ENCODE results near the gene ROCK2.
A peak's percentile ranks its signal among the peaks of the same experiment; 100 is the strongest.

Gene ROCK2
- 67.0 reads per million, percentile 74 among the genes with 10 or more reads in this experiment for total RNA-seq

- peak; percentile 46 for DNase-seq
Measured at GRCh38 chr2:11344342-11344955, at the start of gene ROCK2. TSS of gene ROCK2 (minus strand) at chr2:11344636. CDS start at chr2:11344136, 500 bp downstream.

- no peak for DNase-seq
Measured at GRCh38 chr2:11393711-11394236, 49.3 kb upstream of the ROCK2 start.

GRCh38 chr2:11391942-11392266, 47.5 kb upstream of the ROCK2 start:
- no peak for DNase-seq

GRCh38 chr2:11390399-11390658, 45.9 kb upstream of the ROCK2 start:
- no peak for DNase-seq

- no peak for DNase-seq
Measured at GRCh38 chr2:11389551-11390398, 45.3 kb upstream of the ROCK2 start.

- DNase-seq = no peak
Measured at GRCh38 chr2:11389052-11389420, 44.6 kb upstream of the ROCK2 start.

GRCh38 chr2:11388262-11389051, 44.0 kb upstream of the ROCK2 start:
- DNase-seq = no peak

- DNase-seq = no peak
Measured at GRCh38 chr2:11387843-11388242, 43.4 kb upstream of the ROCK2 start.

- no peak for DNase-seq
Measured at GRCh38 chr2:11387100-11387390, 42.6 kb upstream of the ROCK2 start.

GRCh38 chr2:11385847-11386246, 41.4 kb upstream of the ROCK2 start:
- no peak for DNase-seq

GRCh38 chr2:11385216-11385615, 40.8 kb upstream of the ROCK2 start:
- DNase-seq = no peak

- DNase-seq = no peak
Measured at GRCh38 chr2:11379558-11379957, 35.1 kb upstream of the ROCK2 start.

- no peak for DNase-seq
Measured at GRCh38 chr2:11377928-11378545, 33.6 kb upstream of the ROCK2 start.

GRCh38 chr2:11376071-11376470, 31.6 kb upstream of the ROCK2 start:
- no peak for DNase-seq

GRCh38 chr2:11375689-11376027, 31.2 kb upstream of the ROCK2 start:
- DNase-seq = no peak

GRCh38 chr2:11375025-11375688, 30.7 kb upstream of the ROCK2 start:
- DNase-seq = no peak

GRCh38 chr2:11373096-11373495, 28.7 kb upstream of the ROCK2 start:
- DNase-seq = no peak

GRCh38 chr2:11371092-11371937, 26.9 kb upstream of the ROCK2 start:
- DNase-seq = no peak

GRCh38 chr2:11370377-11371091, 26.1 kb upstream of the ROCK2 start:
- no peak for DNase-seq

GRCh38 chr2:11368059-11368572, 23.7 kb upstream of the ROCK2 start:
- DNase-seq = no peak

GRCh38 chr2:11367170-11367730, 22.8 kb upstream of the ROCK2 start:
- no peak for DNase-seq
